Ramos (cell line): ENCODE results near the gene TMEM81.

Experiments used
- in situ Hi-C: fragments of 300-500 bp; cut with MboI; formaldehyde crosslinking; loops from one replicate; pipeline ENCODE4 v1.14.3; 2022; ENCODE audit warnings: low sequenced_read_pairs; ENCODE audit not compliant: unreplicated experiment

Gene TMEM81

GRCh38 chr1:205041998-205042910, 42.0 kb downstream of the TMEM81 start:
- in situ Hi-C loops = no loop called here

- in situ Hi-C loops = no loop called here
These were observed 43.1 kb downstream of the TMEM81 start for GRCh38 chr1:205041001-205041715.

- in situ Hi-C loops = no loop called here
These were observed 46.0 kb downstream of the TMEM81 start for GRCh38 chr1:205038132-205038786.

GRCh38 chr1:205037539-205037938, 46.7 kb downstream of the TMEM81 start:
- in situ Hi-C loops = no loop called here
